Stimulated activated CD8-positive, alpha-beta memory T cell treated with anti-CD3 and anti-CD28 coated beads, Interleukin-15, amount 100 ng/mL, for 48 hours (primary cell): ENCODE data around the gene CASP2.

ENCODE experiments used
- DNase-seq, 2 donors: peaks; one replicate each; pipeline ENCODE4 v3.0.0-alpha.2; 2020; ENCODE audit warnings: low read depth in 2 of 2

Gene CASP2

GRCh38 chr7:143295870-143296269, 7.7 kb downstream of the CASP2 start:
- DNase-seq: no peak

GRCh38 chr7:143296686-143297085, 8.5 kb downstream of the CASP2 start:
- no peak for DNase-seq

- no peak for DNase-seq
Observed at GRCh38 chr7:143299346-143299745, 11.2 kb downstream of the CASP2 start.

- peak; percentile 28 to 32 for DNase-seq
Observed at GRCh38 chr7:143299840-143300239, 11.7 kb downstream of the CASP2 start.

GRCh38 chr7:143300959-143301935, 13.1 kb downstream of the CASP2 start:
- DNase-seq: no peak

GRCh38 chr7:143303733-143304132, 15.6 kb downstream of the CASP2 start:
- DNase-seq: no peak

GRCh38 chr7:143304938-143305337, 16.8 kb downstream of the CASP2 start:
- DNase-seq: no peak

GRCh38 chr7:143305423-143306070, 17.4 kb downstream of the CASP2 start:
- DNase-seq: peak; percentile 35 to 50

GRCh38 chr7:143308632-143309031, 20.5 kb downstream of the CASP2 start:
- DNase-seq: no peak

- no peak for DNase-seq
Observed at GRCh38 chr7:143314127-143314526, 26.0 kb downstream of the CASP2 start.

GRCh38 chr7:143315776-143316175, 27.6 kb downstream of the CASP2 start, which contains the start of gene CLCN1:
TSS of gene CLCN1 (plus strand) at chr7:143316111. CDS start at chr7:143316213, 102 bp downstream.
- no peak for DNase-seq

- no peak for DNase-seq
Observed at GRCh38 chr7:143316492-143316891, 28.3 kb downstream of the CASP2 start.

GRCh38 chr7:143318661-143319060, 30.5 kb downstream of the CASP2 start:
- DNase-seq: no peak

GRCh38 chr7:143320620-143321019, 32.5 kb downstream of the CASP2 start:
- no peak for DNase-seq

GRCh38 chr7:143321242-143321641, 33.1 kb downstream of the CASP2 start:
- no peak for DNase-seq

GRCh38 chr7:143321734-143322133, 33.6 kb downstream of the CASP2 start:
- no peak for DNase-seq

GRCh38 chr7:143322760-143323633, 34.8 kb downstream of the CASP2 start:
- no peak for DNase-seq

GRCh38 chr7:143323653-143324052, 35.5 kb downstream of the CASP2 start:
- no peak for DNase-seq

- DNase-seq: no peak
Observed at GRCh38 chr7:143325240-143325639, 37.1 kb downstream of the CASP2 start.

GRCh38 chr7:143327903-143328302, 39.8 kb downstream of the CASP2 start:
- DNase-seq: no peak

- DNase-seq: no peak
Observed at GRCh38 chr7:143329471-143330170, 41.5 kb downstream of the CASP2 start.
